ENCODE results near the gene CCBE1.

CCBE1 gene

GRCh38 chr18:59481436-59481835 is 215.8 kb downstream of the CCBE1 start:
- no peak for DNase-seq

- no peak for DNase-seq
These were observed 217.4 kb downstream of the CCBE1 start for GRCh38 chr18:59479776-59480175.

- no peak for DNase-seq
These were observed 218.6 kb downstream of the CCBE1 start for GRCh38 chr18:59478591-59478990.

- DNase-seq, result no peak
These were observed 219.4 kb downstream of the CCBE1 start for GRCh38 chr18:59477849-59478248.

GRCh38 chr18:59470561-59471121 is 226.6 kb downstream of the CCBE1 start:
- DNase-seq, result no peak

- no peak for DNase-seq
These were observed 227.6 kb downstream of the CCBE1 start for GRCh38 chr18:59469463-59470180.

- no peak for DNase-seq
These were observed 228.4 kb downstream of the CCBE1 start for GRCh38 chr18:59468821-59469220.

GRCh38 chr18:59467497-59467896 is 229.7 kb downstream of the CCBE1 start:
- DNase-seq, result no peak

GRCh38 chr18:59466980-59467379 is 230.2 kb downstream of the CCBE1 start:
- DNase-seq, result no peak

- DNase-seq, result no peak
These were observed 232.7 kb downstream of the CCBE1 start for GRCh38 chr18:59464486-59464885.

- no peak for DNase-seq
These were observed 236.1 kb downstream of the CCBE1 start for GRCh38 chr18:59461171-59461570.

- DNase-seq, result no peak
These were observed 237.2 kb downstream of the CCBE1 start for GRCh38 chr18:59460072-59460420.

GRCh38 chr18:59459369-59460071 is 237.7 kb downstream of the CCBE1 start:
- peak; percentile 23 for DNase-seq

GRCh38 chr18:59458575-59458974 is 238.6 kb downstream of the CCBE1 start:
- no peak for DNase-seq

GRCh38 chr18:59456657-59457056 is 240.6 kb downstream of the CCBE1 start:
- no peak for DNase-seq

- no peak for DNase-seq
These were observed 241.4 kb downstream of the CCBE1 start for GRCh38 chr18:59455728-59456276.

- DNase-seq, result no peak
These were observed 242.1 kb downstream of the CCBE1 start for GRCh38 chr18:59454909-59455727.

GRCh38 chr18:59453468-59453961 is 243.7 kb downstream of the CCBE1 start:
- DNase-seq, result no peak

- DNase-seq, result no peak
These were observed 245.3 kb downstream of the CCBE1 start for GRCh38 chr18:59451963-59452362.

- no peak for DNase-seq
These were observed 246.2 kb downstream of the CCBE1 start for GRCh38 chr18:59451073-59451472.

- DNase-seq, result no peak
These were observed 248.7 kb downstream of the CCBE1 start for GRCh38 chr18:59448546-59448945.

GRCh38 chr18:59446012-59446411 is 251.2 kb downstream of the CCBE1 start:
- DNase-seq, result no peak

All from amniotic stem cell (primary cell).